Right lobe of liver (tissue), 4 donors: ENCODE measurements around the gene KIF19.

Experiments used
- CTCF ChIP-seq, 4 donors: fragments of 200-600 bp in 3 of 4; fragments of 450-650 bp in 1 of 4; IDR thresholded peaks; one replicate each; pipeline versions ENCODE4 v1.5.1 to v1.8.0; 2016 to 2022; ENCODE audit warnings: antibody characterized with exemption in 4 of 4, mild to moderate bottlenecking in 2 of 4
- POLR2A ChIP-seq: fragments of 450-650 bp; IDR thresholded peaks from one replicate; pipeline ENCODE4 v1.6.1; 2017; ENCODE audit warnings: antibody characterized with exemption, mild to moderate bottlenecking
- donor health status: DM: no; HTN: no; CAD: no.
- donor health status: DM: no; HTN: no; CAD: no.
- donor health status: DM: no; HTN: yes; CAD: no.

GRCh38 chr17:74369221-74369620, 43.2 kb downstream of the KIF19 start:
- TF ChIP-seq CTCF (IDR thresholded peaks at IDR 0.05) (no peak), POLR2A (no peak)
